ENCODE measurements around the gene MRM2. TPM values are rescaled to one million over a fixed set of nuclear protein-coding genes. Genes with fewer than 3 reads are reported as not detected.
A peak's percentile ranks its signal among the peaks of the same experiment; 100 is the strongest.

Gene MRM2
- total and polyA plus RNA-seq, 12 donors = 16.8 to 36.7 (median 25.7) TPM

DNA sequence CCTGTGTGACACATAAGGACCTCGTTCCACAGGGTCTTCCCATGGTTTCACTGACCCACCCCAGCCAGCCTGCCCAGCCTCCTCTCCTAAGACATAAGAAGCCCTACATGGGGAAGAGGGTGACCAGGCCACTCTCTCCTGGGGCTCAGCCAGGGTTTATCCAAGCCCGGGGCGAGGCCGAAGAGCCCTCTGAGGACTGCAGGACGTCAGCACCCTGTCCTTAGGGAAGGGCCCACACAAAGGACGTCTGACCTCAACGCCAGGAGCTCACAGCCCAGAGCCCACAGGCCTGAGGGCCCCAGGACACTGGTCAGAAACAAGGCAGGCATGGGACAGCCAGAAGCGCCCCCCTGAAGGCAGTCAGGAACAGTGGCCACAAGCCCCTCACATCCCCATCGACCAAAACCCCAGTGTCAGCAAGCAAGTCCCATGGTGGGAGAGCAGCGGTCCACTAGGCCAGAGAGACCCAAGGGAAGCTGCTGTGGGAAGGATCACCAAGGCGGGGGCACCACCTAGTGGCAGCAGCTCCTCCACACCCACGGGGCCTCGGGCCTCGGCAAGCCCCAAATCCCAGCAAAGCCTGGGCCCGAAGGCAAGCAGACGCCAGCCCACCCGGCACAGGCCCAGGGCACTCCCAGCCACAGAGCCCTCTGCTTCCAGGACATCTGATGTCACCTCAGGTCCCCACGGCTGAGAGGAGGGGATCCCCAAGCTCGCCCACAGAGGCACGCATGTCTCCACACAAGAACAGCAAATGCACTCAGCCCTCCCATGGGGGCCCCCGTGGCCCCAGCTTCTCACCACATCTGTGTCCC, 32.7 kb downstream of the MRM2 start:
- intact Hi-C loops (cut with DNase I) = loop anchor here in 1 of 2 donors (10.0 kb wide), 1 partner anchor 535 kb away; the partner anchor contains the start of gene ELFN1
- Histone ChIP-seq H3K27me3 (no peaks in the 10 kb centered on the region), H3K36me3 (replicated peaks in 1 of 2) (peaks cover 0 to 31% of the 10 kb centered on the region in 2 donors), H3K4me1 (replicated peaks in 1 of 2) (no peaks in the 10 kb centered on the region), H3K9me3 (replicated peaks in 1 of 3) (no peaks in the 10 kb centered on the region), H3K4me3 (no peak overlapping the region), H3K27ac (no peak overlapping the region)
- TF ChIP-seq POLR2A (IDR thresholded peaks at IDR 0.05) = no peak
- TF ChIP-seq, protein P1, sequence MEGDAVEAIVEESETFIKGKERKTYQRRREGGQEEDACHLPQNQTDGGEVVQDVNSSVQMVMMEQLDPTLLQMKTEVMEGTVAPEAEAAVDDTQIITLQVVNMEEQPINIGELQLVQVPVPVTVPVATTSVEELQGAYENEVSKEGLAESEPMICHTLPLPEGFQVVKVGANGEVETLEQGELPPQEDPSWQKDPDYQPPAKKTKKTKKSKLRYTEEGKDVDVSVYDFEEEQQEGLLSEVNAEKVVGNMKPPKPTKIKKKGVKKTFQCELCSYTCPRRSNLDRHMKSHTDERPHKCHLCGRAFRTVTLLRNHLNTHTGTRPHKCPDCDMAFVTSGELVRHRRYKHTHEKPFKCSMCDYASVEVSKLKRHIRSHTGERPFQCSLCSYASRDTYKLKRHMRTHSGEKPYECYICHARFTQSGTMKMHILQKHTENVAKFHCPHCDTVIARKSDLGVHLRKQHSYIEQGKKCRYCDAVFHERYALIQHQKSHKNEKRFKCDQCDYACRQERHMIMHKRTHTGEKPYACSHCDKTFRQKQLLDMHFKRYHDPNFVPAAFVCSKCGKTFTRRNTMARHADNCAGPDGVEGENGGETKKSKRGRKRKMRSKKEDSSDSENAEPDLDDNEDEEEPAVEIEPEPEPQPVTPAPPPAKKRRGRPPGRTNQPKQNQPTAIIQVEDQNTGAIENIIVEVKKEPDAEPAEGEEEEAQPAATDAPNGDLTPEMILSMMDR (IDR thresholded peaks at IDR 0.05) = peak; percentile 42 to 84 (median 68)
- peak; percentile 56 to 84 (median 74) for DNase-seq
- WGBS, 4 donors = 42 to 57% (median 53%) methylated on average over 9 to 21 of the region's 21 CpGs

DNA sequence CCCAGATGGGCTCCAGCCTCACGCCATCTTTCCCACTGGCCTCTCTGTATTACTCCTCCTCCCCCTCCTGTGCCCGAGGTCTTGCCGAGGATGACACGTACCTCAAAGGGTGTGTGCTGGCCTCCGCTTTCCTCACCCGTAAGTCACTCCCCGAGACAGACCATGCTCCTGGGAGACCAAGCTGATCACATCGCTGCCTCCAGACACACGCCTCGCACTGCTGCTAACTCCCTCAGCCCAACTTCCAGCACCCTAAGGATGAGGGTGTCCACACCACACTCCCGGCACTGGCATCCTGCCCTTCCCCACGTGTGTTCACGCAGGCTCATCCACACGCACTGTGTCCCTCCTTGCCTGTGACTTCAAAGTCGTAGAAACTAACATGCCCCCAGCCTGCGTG, 33.3 kb downstream of the MRM2 start:
- H3K4me1 ChIP-seq (replicated peaks in 1 of 2) = no peaks in the 10 kb centered on the region
- intact Hi-C loops (cut with DNase I) = loop anchor here in 1 of 2 donors (10.0 kb wide), 1 partner anchor 534 kb away; the partner anchor contains the start of gene ELFN1
- H3K27ac ChIP-seq = no peak overlapping the region
- H3K36me3 ChIP-seq (replicated peaks in 1 of 2) = peaks cover 0 to 28% of the 10 kb centered on the region in 2 donors
- no peaks in the 10 kb centered on the region for H3K27me3 ChIP-seq
- no peak overlapping the region for H3K4me3 ChIP-seq
- TF ChIP-seq, protein P1 (IDR thresholded peaks at IDR 0.05) = no peak
- TF ChIP-seq POLR2A (IDR thresholded peaks at IDR 0.05) = no peak
- WGBS, 4 donors = 87 to 94% (median 90%) methylated on average over 11 to 16 of the region's 16 CpGs
- H3K9me3 ChIP-seq (replicated peaks in 1 of 3) = no peaks in the 10 kb centered on the region
- no peak for DNase-seq

DNA sequence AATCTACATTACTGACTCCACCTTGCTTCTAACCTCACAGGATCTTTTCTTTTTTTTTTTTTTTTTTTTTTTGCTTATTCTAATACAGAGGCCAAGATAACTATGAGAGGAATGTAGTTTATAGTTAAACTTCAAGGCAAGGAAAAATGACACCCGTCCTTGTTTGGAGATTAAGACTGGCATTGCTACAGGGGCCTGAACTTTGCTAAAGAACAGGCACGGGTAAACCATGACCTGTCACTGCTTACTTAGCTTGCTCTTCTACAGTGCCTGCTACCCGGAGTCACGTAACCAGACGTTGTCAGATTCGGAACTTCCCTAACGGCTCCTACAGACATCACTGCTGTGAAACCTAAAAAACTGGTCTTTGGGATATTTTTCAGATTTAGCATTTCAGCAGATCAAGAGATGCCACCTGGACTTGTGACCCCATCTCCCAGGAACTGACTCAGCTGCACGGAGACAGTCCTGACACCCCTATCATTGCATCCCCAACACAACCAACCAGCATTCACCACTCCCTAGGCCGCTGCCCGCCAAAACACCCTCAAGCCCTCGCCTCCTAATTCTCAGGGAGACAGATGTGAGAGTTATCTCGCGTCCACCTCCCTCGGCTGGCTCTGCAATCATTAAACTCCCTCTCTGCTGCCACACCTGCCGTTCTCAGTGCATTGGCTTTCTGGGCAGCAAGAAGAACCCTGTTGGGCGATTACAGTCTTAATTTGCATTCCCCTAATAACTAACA, 36.8 kb downstream of the MRM2 start:
- 87 to 95% (median 92%) methylated on average over 16 of the region's 16 CpGs for WGBS, 4 donors
- Histone ChIP-seq H3K4me1 (replicated peaks in 1 of 2) (no peaks in the 10 kb centered on the region), H3K4me3 (no peak overlapping the region), H3K9me3 (replicated peaks in 1 of 3) (no peaks in the 10 kb centered on the region), H3K27ac (no peak overlapping the region), H3K27me3 (no peaks in the 10 kb centered on the region), H3K36me3 (replicated peaks in 1 of 2) (peaks cover 0 to 10% of the 10 kb centered on the region in 2 donors)
- DNase-seq = no peak
- TF ChIP-seq POLR2A (IDR thresholded peaks at IDR 0.05) = no peak
- TF ChIP-seq, protein P1 (IDR thresholded peaks at IDR 0.05) = no peak
- intact Hi-C loops (cut with DNase I) = loop anchor here in 1 of 2 donors (10.0 kb wide), 1 partner anchor 530 kb away; the partner anchor contains the start of gene ELFN1

DNA sequence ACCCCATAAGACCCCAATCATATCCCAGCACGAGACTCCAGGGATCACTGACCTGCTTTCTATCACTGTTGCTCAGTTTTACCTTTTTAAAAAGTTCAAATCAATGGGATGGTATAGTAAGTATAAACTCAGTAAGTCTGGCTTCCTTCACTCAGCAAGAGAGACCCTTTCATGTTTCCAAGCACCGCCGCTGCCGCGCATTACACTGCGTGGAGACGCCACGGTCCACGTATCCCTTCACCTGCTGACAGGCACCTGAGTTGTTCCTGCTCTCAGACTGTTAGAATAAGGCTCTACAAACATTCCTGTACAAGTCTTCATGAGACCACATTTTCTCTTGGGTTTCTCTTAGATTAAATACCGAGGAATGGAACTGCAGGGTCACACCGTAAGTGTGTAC, 37.6 kb downstream of the MRM2 start:
- Histone ChIP-seq H3K9me3 (replicated peaks in 1 of 3) (no peaks in the 10 kb centered on the region), H3K27me3 (no peaks in the 10 kb centered on the region), H3K27ac (no peak overlapping the region), H3K4me3 (no peak overlapping the region), H3K36me3 (replicated peaks in 1 of 2) (peaks cover 0 to 16% of the 10 kb centered on the region in 2 donors), H3K4me1 (replicated peaks in 1 of 2) (no peaks in the 10 kb centered on the region)
- WGBS, 4 donors = 95 to 99% (median 96%) methylated on average over 11 of the region's 11 CpGs
- no peak for DNase-seq
- TF ChIP-seq, protein P1 (IDR thresholded peaks at IDR 0.05) = no peak
- TF ChIP-seq POLR2A (IDR thresholded peaks at IDR 0.05) = no peak
- intact Hi-C loops (cut with DNase I) = loop anchor here in 1 of 2 donors (10.0 kb wide), 1 partner anchor 530 kb away; the partner anchor contains the start of gene ELFN1

Measured in adrenal gland (tissue), 12 donors.